AG04450 (cell line): ENCODE measurements around the gene SPACA5B. TPM values are rescaled to one million over a fixed set of nuclear protein-coding genes. Genes with fewer than 3 reads are reported as not detected.
"Not testable (repeated sequence)": the region's sequence is repeated elsewhere in the genome, so short reads cannot be mapped to it uniquely, and the experiment has no call there.

Experiments used
- CTCF ChIA-PET: fragments of 300-600, 350-600 bp; formaldehyde crosslinking; extraction: SDS; loops from one replicate; lab custom pipeline; 2022; ENCODE audit warnings: antibody characterized with exemption, inconsistent platforms; lab: Charles Lee
- POLR2A ChIA-PET: fragments of 350-600 bp; formaldehyde crosslinking; extraction: SDS; loops from one replicate; lab custom pipeline; 2021; ENCODE audit warnings: antibody characterized with exemption, inconsistent platforms; lab: Yijun Ruan, JAX
- DNase-seq: peaks from one replicate; pipeline ENCODE4 v3.0.0-alpha.2; 2011; ENCODE audit warnings: low read depth, low spot score
- H3K27ac ChIP-seq: one replicate; pipeline ENCODE4 v1.5.1; 2012; ENCODE audit warnings: low read depth, low read length, control low read depth
- H3K27me3 ChIP-seq: one replicate; pipeline ENCODE4 v1.6.0; 2012; ENCODE audit warnings: low read length; ENCODE audit not compliant: control insufficient read depth, insufficient read depth
- H3K4me3 ChIP-seq: 2 replicates; pipeline ENCODE4 v1.5.1; 2011; ENCODE audit warnings: mild to moderate bottlenecking, low read depth, low read length, control low read depth
- H3K9me3 ChIP-seq: 2 replicates; pipeline ENCODE4 v1.5.1; 2012; ENCODE audit warnings: low read length; ENCODE audit not compliant: control insufficient read depth, insufficient read depth
- CTCF ChIP-seq: IDR thresholded peaks from 2 replicates; pipeline ENCODE4 v1.5.1; 2011; ENCODE audit warnings: low read depth, low read length, control low read depth, inconsistent platforms
- polyA plus RNA-seq: library from polyadenylated mRNA; depleted of rRNA; stranded (reverse); fragments of >200 nt; gene quantifications from 2 replicates; pipeline ENCODE4 v1.2.3, GENCODE V29; 2011

SPACA5B gene
- polyA plus RNA-seq, 1 experiment: not detected

- H3K9me3 ChIP-seq: no peaks in the 10 kb centered on the region
- TF ChIP-seq CTCF: no peak
- ChIA-PET CTCF (no interaction called here), POLR2A (no interaction called here)
- H3K4me3 ChIP-seq: no peak overlapping the region
- DNase-seq: no peak
- no peaks in the 10 kb centered on the region for H3K27me3 ChIP-seq
- H3K27ac ChIP-seq: no peak overlapping the region
Observed at GRCh38 chrX:48153769-48154168, 23.3 kb downstream of the SPACA5B start.

GRCh38 chrX:48154796-48155195, 24.4 kb downstream of the SPACA5B start:
- H3K27me3 ChIP-seq: no peaks in the 10 kb centered on the region
- no peak for TF ChIP-seq CTCF
- H3K27ac ChIP-seq: no peak overlapping the region
- H3K4me3 ChIP-seq: no peak overlapping the region
- DNase-seq: no peak
- POLR2A ChIA-PET: no interaction called here
- CTCF ChIA-PET: no interaction called here
- no peaks in the 10 kb centered on the region for H3K9me3 ChIP-seq

GRCh38 chrX:48156014-48156413, 25.6 kb downstream of the SPACA5B start:
- no peak overlapping the region for H3K4me3 ChIP-seq
- POLR2A ChIA-PET: no interaction called here
- DNase-seq: no peak
- H3K27me3 ChIP-seq: no peaks in the 10 kb centered on the region
- no peak overlapping the region for H3K27ac ChIP-seq
- no peaks in the 10 kb centered on the region for H3K9me3 ChIP-seq
- no peak for TF ChIP-seq CTCF
- CTCF ChIA-PET: no interaction called here

GRCh38 chrX:48165241-48165640, 34.8 kb downstream of the SPACA5B start:
- POLR2A ChIA-PET: no interaction called here
- no peak for DNase-seq
- Histone ChIP-seq H3K4me3 (no peak overlapping the region), H3K27ac (no peak overlapping the region), H3K27me3 (no peaks in the 10 kb centered on the region), H3K9me3 (no peaks in the 10 kb centered on the region)
- TF ChIP-seq CTCF: no peak
- CTCF ChIA-PET: no interaction called here

- H3K27ac ChIP-seq, H3K4me3 ChIP-seq, H3K9me3 ChIP-seq, H3K27me3 ChIP-seq, POLR2A ChIA-PET, CTCF ChIA-PET, DNase-seq: not testable (repeated sequence)
Observed at GRCh38 chrX:48166322-48166721, 35.9 kb downstream of the SPACA5B start.

- ChIA-PET POLR2A (no interaction called here), CTCF (no interaction called here)
- TF ChIP-seq CTCF: no peak
- no peak for DNase-seq
- H3K27ac ChIP-seq: no peak overlapping the region
- H3K4me3 ChIP-seq: no peak overlapping the region
- H3K27me3 ChIP-seq: no peaks in the 10 kb centered on the region
- no peaks in the 10 kb centered on the region for H3K9me3 ChIP-seq
Observed at GRCh38 chrX:48179691-48180090, 49.3 kb downstream of the SPACA5B start.
